ENCODE results near the gene ST8SIA1. TPM values are rescaled to one million over a fixed set of nuclear protein-coding genes. Genes with fewer than 3 reads are reported as not detected.

ST8SIA1 gene
- total RNA-seq, 1 donor from 2014 or later: 22.0 TPM

DNA sequence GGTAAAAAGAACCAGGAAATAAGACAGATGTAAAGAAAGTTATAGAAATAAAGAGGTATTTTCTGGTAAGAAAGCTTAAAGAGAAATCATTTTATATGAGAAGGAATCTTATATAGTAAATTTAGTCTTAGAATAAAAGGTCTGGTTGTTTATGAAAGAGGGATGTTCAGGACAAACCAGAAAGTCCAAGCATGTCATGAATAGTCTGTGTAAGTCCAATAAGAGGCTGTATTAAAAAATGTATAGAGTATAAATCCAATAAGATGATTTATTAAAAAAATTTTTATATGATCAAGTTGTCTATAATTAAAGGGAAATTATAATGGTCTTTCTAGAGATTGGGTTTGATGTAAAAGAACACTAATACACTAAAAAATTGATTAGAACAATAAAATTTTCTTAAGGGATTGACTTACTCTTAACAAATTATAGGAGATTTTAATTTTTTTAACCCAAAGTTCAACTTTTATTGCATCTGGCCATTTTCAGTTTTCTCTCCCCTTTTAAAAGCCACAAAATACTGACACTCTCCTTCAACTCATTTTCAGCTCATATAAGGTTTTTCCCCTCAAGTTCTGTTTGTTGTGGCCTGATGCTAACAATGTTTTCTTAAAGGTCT is 35.1 kb downstream of the ST8SIA1 start:
- Mint-ChIP-seq H3K27me3 (ENCODE audit: unreplicated experiment) (peaks cover 2% of the 10 kb centered on the region), H3K36me3 (ENCODE audit: unreplicated experiment) (peaks cover 30% of the 10 kb centered on the region), H3K4me1 (ENCODE audit: low read depth, unreplicated experiment) (no peaks in the 10 kb centered on the region), H3K4me3 (ENCODE audit: unreplicated experiment) (no peak overlapping the region), H3K9me3 (ENCODE audit: unreplicated experiment) (peaks cover 4% of the 10 kb centered on the region), H3K27ac (ENCODE audit: unreplicated experiment) (no peak overlapping the region)
- DNase-seq: no peak
- TF ChIP-seq, protein P1, sequence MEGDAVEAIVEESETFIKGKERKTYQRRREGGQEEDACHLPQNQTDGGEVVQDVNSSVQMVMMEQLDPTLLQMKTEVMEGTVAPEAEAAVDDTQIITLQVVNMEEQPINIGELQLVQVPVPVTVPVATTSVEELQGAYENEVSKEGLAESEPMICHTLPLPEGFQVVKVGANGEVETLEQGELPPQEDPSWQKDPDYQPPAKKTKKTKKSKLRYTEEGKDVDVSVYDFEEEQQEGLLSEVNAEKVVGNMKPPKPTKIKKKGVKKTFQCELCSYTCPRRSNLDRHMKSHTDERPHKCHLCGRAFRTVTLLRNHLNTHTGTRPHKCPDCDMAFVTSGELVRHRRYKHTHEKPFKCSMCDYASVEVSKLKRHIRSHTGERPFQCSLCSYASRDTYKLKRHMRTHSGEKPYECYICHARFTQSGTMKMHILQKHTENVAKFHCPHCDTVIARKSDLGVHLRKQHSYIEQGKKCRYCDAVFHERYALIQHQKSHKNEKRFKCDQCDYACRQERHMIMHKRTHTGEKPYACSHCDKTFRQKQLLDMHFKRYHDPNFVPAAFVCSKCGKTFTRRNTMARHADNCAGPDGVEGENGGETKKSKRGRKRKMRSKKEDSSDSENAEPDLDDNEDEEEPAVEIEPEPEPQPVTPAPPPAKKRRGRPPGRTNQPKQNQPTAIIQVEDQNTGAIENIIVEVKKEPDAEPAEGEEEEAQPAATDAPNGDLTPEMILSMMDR (IDR thresholded peaks at IDR 0.05; ENCODE audit: partially characterized antibody, unreplicated experiment): no peak

DNA sequence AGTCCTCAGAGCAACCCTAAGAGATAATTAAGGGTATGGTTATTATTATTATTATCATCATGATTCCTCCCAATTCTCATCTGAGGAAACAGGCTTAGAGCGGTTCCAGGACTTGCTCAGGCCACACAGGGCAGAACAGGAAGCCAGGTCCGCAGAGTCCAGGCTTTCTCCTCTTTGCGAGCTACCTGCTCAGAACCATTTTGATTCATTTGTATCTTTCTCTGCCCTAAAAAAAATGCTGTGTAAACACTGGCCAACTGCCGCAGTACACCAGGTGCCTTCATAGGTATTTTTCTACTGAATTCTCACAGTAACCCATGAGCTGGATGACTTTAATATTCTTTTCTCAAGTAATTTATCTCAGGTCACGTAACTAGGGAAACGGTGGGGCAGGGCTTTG is 45.3 kb downstream of the ST8SIA1 start:
- no peak overlapping the region for H3K4me3 Mint-ChIP-seq (ENCODE audit: unreplicated experiment)
- no peaks in the 10 kb centered on the region for H3K4me1 Mint-ChIP-seq (ENCODE audit: low read depth, unreplicated experiment)
- H3K27ac Mint-ChIP-seq (ENCODE audit: unreplicated experiment): no peak overlapping the region
- TF ChIP-seq, protein P1 (IDR thresholded peaks at IDR 0.05; ENCODE audit: partially characterized antibody, unreplicated experiment): no peak
- H3K27me3 Mint-ChIP-seq (ENCODE audit: unreplicated experiment): peaks cover 4% of the 10 kb centered on the region
- no peaks in the 10 kb centered on the region for H3K9me3 Mint-ChIP-seq (ENCODE audit: unreplicated experiment)
- DNase-seq: no peak
- no peaks in the 10 kb centered on the region for H3K36me3 Mint-ChIP-seq (ENCODE audit: unreplicated experiment)

DNA sequence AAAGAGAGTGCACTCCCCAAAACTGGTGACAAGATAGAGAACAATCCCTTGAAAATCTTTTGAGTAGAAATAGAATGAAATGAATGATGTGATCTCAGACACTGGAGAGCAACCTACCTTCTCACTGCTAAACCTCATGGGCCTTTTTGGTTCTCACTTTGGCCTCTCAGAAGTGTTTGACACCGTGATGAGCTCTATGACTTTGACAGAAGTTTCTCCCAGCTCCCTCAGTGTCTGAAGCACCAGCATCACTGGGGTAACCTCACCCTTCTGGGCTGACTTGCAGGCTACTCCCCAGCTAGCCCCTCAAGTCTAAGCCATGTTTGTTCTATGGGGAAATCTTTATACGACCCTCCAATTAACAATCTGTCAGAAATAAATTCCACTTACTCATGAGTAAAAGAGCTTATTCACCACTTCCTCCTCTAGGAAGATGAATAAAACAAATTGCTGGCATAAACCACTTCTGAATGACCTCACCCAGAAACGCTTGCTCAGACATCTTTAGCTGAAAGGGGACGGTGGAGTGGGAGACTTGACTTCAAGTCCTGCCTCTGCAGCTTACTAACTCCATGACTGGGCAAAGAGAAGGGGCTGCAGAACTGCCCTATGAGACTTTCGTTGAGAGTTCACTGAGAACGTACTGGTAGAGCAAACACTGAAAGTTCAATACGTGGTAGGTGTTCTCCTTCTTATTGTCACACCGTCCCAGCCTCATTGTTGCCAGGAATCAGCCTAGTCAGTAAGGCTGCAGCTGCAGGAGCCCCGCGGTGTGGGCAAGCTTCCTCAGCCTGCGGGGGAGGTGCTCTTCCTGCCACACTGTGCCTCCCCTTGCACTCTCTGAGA is 46.5 kb downstream of the ST8SIA1 start:
- Mint-ChIP-seq H3K9me3 (ENCODE audit: unreplicated experiment) (no peaks in the 10 kb centered on the region), H3K27ac (ENCODE audit: unreplicated experiment) (no peak overlapping the region), H3K4me1 (ENCODE audit: low read depth, unreplicated experiment) (no peaks in the 10 kb centered on the region), H3K27me3 (ENCODE audit: unreplicated experiment) (peaks cover 5% of the 10 kb centered on the region), H3K36me3 (ENCODE audit: unreplicated experiment) (no peaks in the 10 kb centered on the region), H3K4me3 (ENCODE audit: unreplicated experiment) (no peak overlapping the region)
- TF ChIP-seq, protein P1 (IDR thresholded peaks at IDR 0.05; ENCODE audit: partially characterized antibody, unreplicated experiment): no peak
- DNase-seq: no peak

DNA sequence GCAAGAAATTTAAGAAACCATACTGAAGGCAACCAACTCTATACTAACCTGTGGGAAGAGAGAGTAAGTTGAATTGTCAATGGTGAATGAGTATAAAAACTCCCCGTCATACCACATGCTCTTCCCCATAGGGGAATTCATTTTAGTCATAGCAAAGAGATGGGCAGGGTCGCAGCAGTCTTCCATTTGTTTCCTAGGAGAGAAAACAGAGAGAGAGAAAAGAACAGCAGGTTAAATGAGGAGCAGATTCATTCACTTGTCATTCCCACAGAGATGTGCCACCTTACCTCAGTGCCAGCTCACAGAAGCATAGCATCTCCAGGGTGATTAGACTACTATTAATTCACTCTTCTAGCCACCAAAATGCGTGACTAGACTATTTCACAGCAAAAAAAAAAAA is 47.4 kb downstream of the ST8SIA1 start:
- H3K36me3 Mint-ChIP-seq (ENCODE audit: unreplicated experiment): no peaks in the 10 kb centered on the region
- H3K27me3 Mint-ChIP-seq (ENCODE audit: unreplicated experiment): peaks cover 3% of the 10 kb centered on the region
- H3K9me3 Mint-ChIP-seq (ENCODE audit: unreplicated experiment): no peaks in the 10 kb centered on the region
- no peak overlapping the region for H3K4me3 Mint-ChIP-seq (ENCODE audit: unreplicated experiment)
- no peak overlapping the region for H3K27ac Mint-ChIP-seq (ENCODE audit: unreplicated experiment)
- no peaks in the 10 kb centered on the region for H3K4me1 Mint-ChIP-seq (ENCODE audit: low read depth, unreplicated experiment)
- DNase-seq: no peak
- TF ChIP-seq, protein P1 (IDR thresholded peaks at IDR 0.05; ENCODE audit: partially characterized antibody, unreplicated experiment): no peak

DNA sequence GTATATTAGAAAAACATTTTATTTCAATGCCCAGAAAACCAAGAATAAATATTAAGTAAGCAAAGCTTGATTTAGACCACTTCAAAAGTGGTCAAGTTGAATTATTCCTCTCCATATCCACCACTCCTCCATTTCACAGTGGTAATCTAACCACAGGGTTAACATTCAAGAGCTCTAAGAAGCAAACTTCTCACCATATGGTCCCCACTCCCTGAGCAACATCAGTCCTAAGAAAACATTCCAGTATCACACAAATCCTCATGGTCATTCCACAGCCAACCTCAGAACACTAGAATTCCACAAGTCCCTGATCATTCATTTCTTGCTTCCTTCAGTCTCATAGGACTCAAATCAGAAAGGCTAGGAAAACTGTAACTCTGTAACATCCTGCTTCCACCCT is 47.9 kb downstream of the ST8SIA1 start:
- DNase-seq: no peak
- no peak overlapping the region for H3K27ac Mint-ChIP-seq (ENCODE audit: unreplicated experiment)
- no peaks in the 10 kb centered on the region for H3K36me3 Mint-ChIP-seq (ENCODE audit: unreplicated experiment)
- no peaks in the 10 kb centered on the region for H3K9me3 Mint-ChIP-seq (ENCODE audit: unreplicated experiment)
- no peak overlapping the region for H3K4me3 Mint-ChIP-seq (ENCODE audit: unreplicated experiment)
- TF ChIP-seq, protein P1 (IDR thresholded peaks at IDR 0.05; ENCODE audit: partially characterized antibody, unreplicated experiment): no peak
- no peaks in the 10 kb centered on the region for H3K4me1 Mint-ChIP-seq (ENCODE audit: low read depth, unreplicated experiment)
- H3K27me3 Mint-ChIP-seq (ENCODE audit: unreplicated experiment): peaks cover 3% of the 10 kb centered on the region

Measured in glutamatergic neuron (in vitro differentiated cells).